HL-60/S4 treated with phorbol 12-myristate 13-acetate at 8.2 ng/mL for 4 days and 3 days (cell line): Measurements from ENCODE around the gene NFATC4.

ENCODE experiments used
- in situ Hi-C: fragments of 300-500 bp; cut with MboI; formaldehyde crosslinking; loops from 2 replicates; pipeline ENCODE4 v1.15.0; 2022; ENCODE audit warnings: low sequenced_read_pairs

The NFATC4 gene

GRCh38 chr14:24367514-24368211, at the start of gene NFATC4:
NFATC4 (plus strand) TSS chr14:24368184; CDS start chr14:24368341, 157 bp downstream.
- in situ Hi-C loops: no loop called here

DNA sequence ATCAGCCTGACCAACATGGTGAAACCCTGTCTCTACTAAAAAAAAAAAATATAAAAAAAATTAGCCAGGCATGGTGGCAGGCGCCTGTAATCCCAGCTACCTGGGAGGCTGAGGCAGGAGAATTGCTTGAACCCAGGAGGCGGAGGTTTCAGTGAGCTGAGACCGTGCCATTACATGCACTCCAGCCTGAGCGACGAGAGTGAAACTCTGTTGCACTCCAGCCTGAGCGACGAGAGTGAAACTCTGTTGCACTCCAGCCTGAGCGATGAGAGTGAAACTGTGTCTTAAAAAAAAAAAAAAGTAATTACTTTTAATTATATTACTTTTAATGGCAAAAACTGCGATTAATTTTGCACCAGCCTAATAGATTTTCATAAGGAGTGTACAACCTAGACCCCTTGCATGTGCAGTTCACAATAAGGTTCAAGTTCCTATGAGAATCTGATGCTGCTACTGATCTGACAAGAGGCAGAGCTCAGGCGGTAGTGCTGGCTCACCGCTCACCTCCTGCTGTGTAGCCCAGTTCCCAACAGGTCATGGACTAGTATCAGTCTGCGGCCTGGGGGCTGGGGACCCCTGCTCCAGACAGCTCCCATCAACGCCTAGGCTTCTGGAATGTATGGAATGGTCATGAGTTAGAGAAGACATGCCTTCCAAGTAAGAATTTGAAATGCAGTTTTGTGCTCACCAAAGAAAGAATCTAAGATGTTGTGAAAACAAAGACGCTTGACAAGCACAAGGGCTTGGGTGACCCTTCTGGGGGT, 46.6 kb upstream of the NFATC4 start:
- in situ Hi-C loops: no loop called here

DNA sequence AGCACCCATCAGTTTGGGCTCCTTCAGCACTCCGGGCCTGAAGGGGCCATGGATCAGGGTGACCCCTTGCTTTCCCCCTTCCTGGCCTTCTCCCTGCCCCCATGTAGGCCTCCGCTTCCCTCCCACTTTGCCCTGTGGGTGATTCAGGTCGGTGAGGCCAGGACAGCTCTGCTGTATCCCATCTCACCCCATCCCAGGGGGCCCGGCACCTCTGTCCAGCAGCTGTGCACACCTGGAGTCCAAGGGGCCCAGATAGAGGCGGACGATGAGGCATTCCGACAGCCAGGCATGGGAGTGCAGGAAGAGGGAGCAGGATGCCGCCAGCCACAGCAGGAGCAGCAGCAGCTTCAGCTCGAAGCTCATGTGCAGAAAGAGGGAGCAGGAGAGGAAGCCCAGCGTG, 45.3 kb upstream of the NFATC4 start:
- in situ Hi-C loops: no loop called here

- in situ Hi-C loops: no loop called here
These were observed 44.6 kb upstream of the NFATC4 start for GRCh38 chr14:24323341-24323740.

GRCh38 chr14:24324024-24324423, 44.0 kb upstream of the NFATC4 start:
- in situ Hi-C loops: no loop called here

DNA sequence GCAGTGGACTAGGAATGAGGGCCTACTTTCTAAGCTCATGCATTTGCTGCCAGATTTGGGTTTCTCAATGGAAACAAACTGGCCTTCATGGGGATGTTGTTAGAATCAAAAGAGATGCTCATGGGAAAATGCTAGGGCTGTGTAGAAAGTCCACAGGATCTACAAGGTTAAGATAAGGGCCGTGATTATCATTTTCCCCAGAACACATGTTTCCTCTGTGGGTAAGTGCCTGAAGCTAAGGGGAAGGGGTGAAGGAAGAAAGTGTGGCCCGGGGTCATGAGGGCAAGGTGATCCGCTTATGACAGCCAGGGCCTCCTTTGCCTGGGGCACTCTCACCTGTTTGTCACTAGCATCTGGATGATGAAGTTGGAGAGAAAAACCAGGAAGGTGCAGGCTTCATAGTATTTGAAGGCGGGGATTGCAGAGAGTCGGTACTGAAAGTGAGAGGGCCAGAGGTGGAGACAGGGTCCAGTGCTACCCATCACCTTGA, 42.9 kb upstream of the NFATC4 start:
- in situ Hi-C loops: loop anchor here (25.0 kb wide), 1 partner anchor 287 kb away; the partner anchor contains the start of gene GZMH

DNA sequence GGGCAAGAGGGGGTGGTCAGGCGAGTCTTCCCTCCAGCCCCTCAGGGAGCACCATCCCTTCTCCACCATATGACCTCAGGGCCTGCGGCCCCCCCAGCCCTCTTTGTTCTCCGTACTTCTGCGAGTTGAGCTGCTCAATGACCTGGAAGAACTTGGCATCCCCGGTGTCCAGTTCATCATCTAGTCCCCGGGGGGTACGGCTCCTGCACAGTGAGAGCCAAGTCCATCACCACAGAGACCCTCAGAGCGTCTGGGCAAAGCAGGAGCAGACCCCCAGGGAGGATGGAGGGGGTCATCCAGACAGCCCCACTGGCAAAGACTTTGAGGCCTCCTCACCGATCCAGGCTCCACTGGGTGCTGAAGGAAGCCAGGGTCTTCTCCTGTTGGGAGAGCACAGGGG, 42.0 kb upstream of the NFATC4 start:
- in situ Hi-C loops: loop anchor here (25.0 kb wide), 1 partner anchor 286 kb away; the partner anchor contains the start of gene GZMH

DNA sequence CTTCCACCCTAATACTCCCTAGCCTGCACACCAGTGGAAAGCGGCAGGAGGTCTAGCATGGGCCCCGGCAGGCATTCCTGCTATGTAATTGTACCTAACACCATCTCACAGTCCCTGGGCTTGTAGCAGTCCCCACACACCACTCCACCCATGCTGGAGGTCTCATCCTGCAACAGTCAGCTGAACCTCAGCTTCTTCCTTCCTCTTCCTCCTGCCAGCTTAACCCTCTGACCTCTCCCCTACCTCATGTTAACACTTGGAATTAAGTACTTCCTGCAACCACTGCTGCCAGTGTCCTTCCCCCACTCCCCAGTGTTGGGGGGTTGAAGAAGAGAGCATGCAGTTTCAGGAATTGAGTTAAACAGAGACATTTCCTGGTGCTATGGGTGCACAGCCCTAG, 40.7 kb upstream of the NFATC4 start:
- in situ Hi-C loops: loop anchor here (25.0 kb wide), 1 partner anchor 285 kb away; the partner anchor contains the start of gene GZMH

- in situ Hi-C loops: loop anchor here (25.0 kb wide), 1 partner anchor 284 kb away; the partner anchor contains the start of gene GZMH
These were observed 40.1 kb upstream of the NFATC4 start for GRCh38 chr14:24327914-24328313.

DNA sequence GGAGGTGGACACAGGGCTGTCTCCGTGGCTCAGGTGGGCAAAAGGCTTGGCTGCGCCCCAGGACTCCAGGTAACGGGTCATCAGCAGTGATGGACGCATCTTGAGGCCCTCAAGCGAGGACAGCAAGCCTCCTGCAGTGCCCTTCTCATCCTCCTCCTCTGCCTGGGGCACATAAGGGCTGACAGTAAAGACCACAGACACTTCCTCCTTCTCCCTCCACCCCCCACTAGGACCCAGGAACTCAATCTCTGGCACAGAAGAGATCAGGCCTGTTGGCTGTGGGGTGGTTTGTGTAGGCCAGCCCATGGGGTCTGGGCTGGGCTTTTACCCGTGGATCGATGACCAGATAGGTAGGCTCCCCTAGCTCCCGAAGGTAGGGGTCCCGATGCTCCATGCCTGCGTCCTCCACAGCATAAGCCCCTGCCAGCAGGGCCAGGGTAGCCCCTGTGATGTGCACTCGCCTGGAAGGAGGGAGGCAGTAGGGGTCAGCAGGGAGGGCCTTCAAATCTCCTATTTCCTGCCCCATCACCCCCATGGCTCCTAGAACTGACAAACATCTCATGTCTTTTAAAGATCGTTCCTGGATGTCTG, 38.8 kb upstream of the NFATC4 start:
- in situ Hi-C loops: loop anchor here (25.0 kb wide), 1 partner anchor 283 kb away; the partner anchor contains the start of gene GZMH

GRCh38 chr14:24329736-24330135, 38.2 kb upstream of the NFATC4 start:
- in situ Hi-C loops: loop anchor here (10.0 to 25.0 kb wide), 2 partner anchors 105 to 283 kb away; partner anchors contain the start of gene GZMH

GRCh38 chr14:24330973-24331674, 36.9 kb upstream of the NFATC4 start:
- in situ Hi-C loops: loop anchor here (10.0 to 25.0 kb wide), 2 partner anchors 104 to 281 kb away; partner anchors contain the start of gene GZMH

DNA sequence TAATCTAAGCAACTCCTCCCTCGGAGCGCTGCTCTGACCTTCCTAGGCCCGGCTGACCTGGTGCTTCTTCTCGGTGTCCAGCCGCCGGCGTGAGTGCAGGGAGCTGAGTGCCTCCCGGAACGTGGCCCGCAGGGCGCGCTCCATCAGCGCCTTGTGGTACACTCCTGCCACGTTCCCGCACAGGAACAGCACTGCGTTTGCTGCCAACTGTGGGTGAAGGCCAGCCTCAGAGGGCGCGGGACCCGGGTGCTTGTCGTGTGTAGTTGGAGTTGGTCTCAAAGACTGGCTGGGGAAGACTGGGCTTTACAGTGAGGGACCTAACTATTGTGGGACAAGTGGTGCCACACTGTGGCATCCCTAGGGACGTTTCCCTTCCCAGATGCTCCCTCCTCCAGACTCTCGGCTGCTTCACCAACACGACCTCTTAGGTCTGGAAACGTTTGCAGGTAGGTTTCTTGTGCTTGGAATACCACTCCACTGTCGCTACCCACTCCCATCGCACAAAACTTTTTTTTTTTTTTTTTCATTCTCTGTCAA, 36.2 kb upstream of the NFATC4 start:
- in situ Hi-C loops: loop anchor here (10.0 to 25.0 kb wide), 2 partner anchors 103 to 281 kb away; partner anchors contain the start of gene GZMH

DNA sequence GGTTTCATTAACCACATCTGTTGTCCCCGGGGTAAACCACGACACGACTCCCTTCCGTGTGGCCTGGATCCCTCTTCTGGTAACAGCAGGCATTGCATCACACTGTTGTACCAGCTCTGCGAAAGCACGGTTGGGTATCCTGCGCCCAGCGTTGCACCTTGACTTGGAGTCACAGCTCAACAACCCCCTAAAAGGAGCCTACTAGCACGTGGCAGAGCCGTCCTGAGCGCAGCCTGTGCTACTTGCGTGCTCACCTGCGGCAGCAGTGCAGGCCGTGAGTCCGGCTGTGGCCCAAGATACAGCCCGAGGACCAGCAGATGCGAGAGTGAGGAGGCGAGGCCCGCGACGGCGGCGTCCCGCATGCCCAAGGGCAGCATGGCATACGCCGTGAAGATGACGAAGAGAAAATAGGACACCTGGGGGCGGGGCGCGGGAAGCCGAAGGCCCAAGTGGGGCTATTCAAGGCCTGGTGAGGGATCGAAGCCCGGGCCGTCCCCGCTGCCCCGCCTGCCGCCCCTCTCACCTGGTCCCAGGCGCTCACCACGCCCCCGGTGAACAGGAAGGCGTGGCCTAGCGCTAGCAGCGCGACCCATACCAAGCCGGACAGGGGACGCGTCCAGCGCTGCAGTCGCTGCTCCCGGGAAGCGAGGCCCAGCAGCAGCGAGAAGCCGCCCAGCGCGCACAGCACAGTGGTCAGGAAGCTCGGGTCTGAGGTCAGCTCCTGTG, 35.6 kb upstream of the NFATC4 start:
- in situ Hi-C loops: loop anchor here (10.0 to 25.0 kb wide), 2 partner anchors 102 to 280 kb away; partner anchors contain the start of gene GZMH

GRCh38 chr14:24334431-24335291, 33.3 kb upstream of the NFATC4 start, which contains the start of gene ADCY4:
ADCY4 (minus strand) TSS chr14:24335071; CDS start chr14:24334652, 419 bp downstream.
- in situ Hi-C loops: loop anchor here (10.0 to 25.0 kb wide), 2 partner anchors 100 to 278 kb away; partner anchors contain the start of gene GZMH

DNA sequence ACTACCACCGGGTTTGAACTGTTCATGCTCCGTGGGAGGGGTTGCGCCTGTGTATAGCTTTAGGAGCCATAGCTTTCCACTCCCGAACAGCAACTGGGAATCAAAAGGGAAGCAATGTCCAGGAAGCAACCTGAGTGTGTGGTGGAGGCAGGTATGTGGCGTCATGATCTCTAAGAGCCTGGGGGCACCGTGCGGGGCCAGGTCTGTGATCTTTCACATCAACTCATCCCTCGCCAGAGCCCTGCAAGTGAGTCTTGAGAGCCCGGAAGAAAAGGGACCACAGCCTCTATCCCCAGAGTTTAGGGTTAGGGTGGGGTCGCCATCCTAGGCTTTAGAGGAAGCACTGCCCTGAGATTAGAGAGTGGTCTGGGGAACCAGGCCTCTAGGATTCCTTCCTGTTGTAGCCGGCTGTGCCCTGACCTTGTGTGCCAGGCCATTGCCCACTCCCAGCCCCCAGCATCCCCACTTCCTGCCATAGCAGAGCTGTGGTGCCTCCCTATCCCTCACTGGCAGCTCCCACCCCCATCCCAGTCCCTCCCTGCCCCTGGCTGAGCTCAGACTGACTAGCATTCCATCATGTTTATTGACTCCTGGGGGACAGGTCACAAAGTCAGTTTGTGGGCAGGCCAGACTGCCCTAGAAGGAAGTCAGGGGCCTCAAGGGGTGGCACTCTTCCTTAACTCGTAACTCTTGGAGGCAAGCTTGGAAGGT, 32.4 kb upstream of the NFATC4 start:
- in situ Hi-C loops: loop anchor here (10.0 to 25.0 kb wide), 2 partner anchors 99 to 277 kb away; partner anchors contain the start of gene GZMH

DNA sequence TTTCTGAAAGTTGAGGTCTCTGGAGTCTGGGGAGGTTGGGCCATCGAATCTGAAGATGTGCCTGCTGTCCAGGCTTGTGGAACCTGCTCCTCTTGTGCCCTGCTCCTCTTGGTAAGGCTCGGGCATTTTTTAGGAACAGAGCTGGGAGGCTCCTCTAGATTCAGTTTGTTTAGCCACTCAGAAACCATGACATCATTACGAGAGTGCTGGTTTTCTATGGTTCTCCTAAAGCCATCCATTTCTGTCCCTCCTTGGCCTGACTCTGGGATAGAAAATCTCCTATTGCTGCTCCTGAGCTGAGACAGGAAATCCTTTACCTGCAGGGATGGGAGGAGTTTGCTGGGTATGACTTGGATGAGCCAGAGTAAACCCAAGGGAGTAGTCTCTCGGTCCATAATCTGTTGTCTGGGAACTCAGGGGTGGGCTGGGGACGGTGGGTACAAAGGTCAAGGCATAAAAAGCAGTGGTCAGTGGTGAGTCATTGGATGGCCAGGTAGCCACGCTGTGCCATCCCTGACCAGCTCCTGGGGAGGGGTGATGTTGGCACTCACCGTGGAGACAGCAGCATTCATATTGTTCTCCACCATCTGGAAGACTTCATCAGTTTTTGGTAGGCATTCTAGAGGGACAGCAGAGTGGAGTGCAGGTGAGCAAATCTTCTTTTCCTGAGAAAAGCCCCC, 30.7 kb upstream of the NFATC4 start:
- in situ Hi-C loops: loop anchor here (10.0 to 25.0 kb wide), 2 partner anchors 98 to 275 kb away; partner anchors contain the start of gene GZMH
